Measurements from ENCODE around the gene BCL2L1.
"Not testable (repeated sequence)": the region's sequence is repeated elsewhere in the genome, so short reads cannot be mapped to it uniquely, and the experiment has no call there.

The BCL2L1 gene

GRCh38 chr20:31722257-31723068 lies at the start of gene BCL2L1:
Gene BCL2L1 (minus strand): TSS chr20:31722868. CDS start chr20:31722218, 650 bp downstream.
- peak; percentile 75 to 82 for DNase-seq

- DNase-seq = no peak
These were observed 47.6 kb upstream of the BCL2L1 start for GRCh38 chr20:31770243-31770642.

DNA sequence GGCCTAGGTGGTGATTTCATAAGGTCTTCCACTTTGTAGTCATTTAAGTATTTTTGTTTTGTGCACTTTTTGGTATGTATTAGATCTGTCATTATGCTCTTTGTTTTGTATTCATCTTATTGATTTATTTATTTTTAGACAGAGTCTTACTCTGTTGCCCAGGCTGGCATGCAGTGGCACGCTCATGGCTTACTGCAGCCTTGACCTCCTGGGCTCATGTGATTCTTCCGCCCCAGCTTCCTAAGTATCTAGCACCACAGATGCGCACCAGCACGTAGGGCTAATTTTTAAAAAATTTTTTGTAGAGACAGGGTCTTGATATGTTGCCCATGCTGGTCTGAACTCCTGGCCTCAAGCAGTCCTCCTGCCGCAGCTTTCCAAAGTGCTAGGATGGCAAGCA lies 47.0 kb upstream of the BCL2L1 start:
- DNase-seq = no peak

- no peak for DNase-seq
These were observed 45.1 kb upstream of the BCL2L1 start for GRCh38 chr20:31767805-31768204.

DNA sequence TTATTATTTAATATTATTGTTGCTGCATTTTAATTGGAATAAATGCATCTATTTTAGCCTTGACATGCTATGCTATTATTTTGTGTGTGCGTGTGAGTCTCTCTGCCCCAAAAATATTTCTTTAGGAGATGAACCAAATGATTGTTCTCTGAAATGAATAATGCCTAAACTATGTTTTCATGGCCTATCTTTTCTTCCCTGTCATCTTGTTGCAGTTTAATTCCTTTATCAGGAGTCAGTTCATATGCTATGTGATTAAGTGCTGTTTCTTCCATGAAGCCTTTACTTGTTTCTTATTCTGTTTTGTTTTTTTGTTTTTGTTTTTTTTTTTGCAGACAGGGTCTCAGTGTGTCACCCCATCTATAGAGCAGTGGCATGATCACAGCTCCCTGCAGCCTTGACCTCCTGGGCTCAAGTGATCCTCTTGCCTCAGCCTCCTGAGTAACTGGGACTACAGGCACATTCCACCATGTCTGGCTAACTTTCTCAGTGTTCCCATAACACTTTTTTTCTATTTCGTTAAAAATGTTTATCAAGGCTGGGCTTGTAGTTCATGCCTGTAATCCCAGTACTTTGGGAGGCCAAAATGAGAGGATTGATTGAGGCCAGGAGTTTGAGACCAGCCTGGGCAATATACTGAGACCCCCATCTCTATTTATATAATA lies 42.1 kb upstream of the BCL2L1 start:
- no peak for DNase-seq

- DNase-seq = no peak
These were observed 38.0 kb upstream of the BCL2L1 start for GRCh38 chr20:31760519-31761240.

GRCh38 chr20:31759836-31760518 lies 37.3 kb upstream of the BCL2L1 start:
- no peak for DNase-seq

DNA sequence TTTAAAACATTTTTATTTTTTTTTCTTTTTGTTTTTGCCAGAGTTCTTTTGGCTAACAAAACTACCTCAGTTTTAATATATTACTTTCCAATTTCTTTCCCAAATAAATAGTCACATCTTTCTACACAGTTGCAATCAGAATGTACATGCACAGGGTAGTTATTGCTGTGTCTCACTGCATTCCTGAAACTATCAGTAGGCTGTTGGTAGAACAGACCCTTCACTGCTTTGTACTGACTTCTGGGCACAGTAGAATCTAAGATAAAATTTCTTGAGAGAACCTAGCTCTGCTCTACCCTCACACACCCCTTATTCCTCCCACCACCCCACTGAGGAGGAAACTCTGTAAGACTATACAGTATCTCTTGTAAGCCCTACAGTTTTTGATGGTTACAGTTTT lies 36.3 kb upstream of the BCL2L1 start:
- no peak for DNase-seq

- DNase-seq = no peak
These were observed 35.9 kb upstream of the BCL2L1 start for GRCh38 chr20:31758521-31758920.

GRCh38 chr20:31757254-31757653 lies 34.6 kb upstream of the BCL2L1 start:
- no peak for DNase-seq

DNA sequence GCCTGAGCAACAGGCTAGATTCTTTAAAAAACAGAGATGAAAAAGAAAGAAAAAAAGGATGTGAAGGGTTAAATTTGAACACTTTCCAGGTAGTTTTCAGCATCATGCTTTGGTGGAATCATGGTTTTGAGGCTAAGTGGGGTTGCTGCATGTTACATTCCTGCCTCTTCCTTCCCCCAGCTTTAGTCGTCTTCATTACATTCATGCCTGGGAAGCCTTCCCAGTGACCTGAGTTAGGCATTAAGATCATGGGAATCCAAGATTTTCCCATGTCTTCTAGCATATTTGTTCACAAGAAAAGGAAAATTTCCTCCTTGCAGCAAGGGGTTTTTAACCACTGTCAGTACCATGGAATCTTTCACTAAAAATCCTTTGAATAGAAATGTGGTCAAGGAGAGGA lies 28.5 kb upstream of the BCL2L1 start:
- no peak for DNase-seq

GRCh38 chr20:31749223-31749622 lies 26.6 kb upstream of the BCL2L1 start:
- DNase-seq = no peak

- no peak for DNase-seq
These were observed 25.0 kb upstream of the BCL2L1 start for GRCh38 chr20:31747640-31748039.

DNA sequence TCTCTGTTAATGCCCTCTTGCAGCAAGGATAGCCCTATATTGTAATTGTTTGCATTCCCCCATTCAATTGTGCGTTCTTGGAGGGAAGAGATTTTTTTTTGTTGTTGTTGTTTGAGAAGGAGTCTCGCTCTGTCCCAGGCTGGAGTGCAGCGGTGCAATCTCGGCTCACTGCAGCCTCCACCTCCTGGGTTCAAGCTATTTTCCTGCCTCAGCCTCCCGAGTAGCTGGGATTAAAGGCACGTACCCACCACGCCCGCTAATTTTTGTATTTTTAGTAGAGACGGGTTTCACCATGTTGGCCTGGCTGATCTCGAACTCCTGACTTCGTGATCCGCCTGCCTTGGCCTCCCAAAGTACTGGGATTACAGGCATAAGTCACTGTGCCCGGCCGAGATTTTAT lies 24.4 kb upstream of the BCL2L1 start:
- not testable (repeated sequence) for DNase-seq

DNA sequence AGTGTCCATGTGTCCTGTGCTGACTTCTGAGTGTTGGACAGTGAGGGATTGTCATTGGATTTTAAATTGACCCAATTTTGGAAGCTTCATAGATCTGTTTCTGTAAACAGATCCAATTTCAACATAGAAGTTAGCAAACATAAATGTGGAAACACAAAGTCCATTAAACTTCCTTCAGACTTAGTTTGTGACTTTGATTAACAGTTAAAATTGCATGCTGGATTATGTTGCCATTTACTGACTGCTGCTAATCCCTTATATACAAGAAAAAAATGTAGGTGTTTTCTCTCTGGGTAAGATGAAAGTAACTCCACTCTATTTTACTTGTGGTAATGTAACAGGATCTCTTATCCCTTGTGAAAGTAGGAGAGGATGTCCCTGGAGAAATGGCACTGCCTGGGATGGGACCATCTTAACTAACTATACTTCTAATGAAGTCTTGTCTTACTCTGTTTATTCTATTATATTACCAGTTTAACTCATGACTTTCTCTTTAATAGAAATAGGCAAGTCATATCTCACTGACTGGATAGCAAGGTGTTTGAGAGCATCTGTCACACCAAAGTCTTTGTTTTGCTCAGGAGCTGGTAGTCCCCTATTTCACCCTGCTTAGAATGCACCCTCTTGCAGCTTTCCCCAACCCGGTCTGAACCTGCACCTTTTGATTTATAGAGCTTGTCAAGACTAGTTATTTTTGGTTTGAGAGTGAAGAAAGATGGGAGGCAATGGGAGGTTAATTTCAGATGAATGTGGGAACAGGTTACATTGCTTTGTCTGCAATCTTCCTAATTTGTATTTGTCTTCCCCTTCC lies 23.6 kb upstream of the BCL2L1 start:
- DNase-seq = no peak

DNA sequence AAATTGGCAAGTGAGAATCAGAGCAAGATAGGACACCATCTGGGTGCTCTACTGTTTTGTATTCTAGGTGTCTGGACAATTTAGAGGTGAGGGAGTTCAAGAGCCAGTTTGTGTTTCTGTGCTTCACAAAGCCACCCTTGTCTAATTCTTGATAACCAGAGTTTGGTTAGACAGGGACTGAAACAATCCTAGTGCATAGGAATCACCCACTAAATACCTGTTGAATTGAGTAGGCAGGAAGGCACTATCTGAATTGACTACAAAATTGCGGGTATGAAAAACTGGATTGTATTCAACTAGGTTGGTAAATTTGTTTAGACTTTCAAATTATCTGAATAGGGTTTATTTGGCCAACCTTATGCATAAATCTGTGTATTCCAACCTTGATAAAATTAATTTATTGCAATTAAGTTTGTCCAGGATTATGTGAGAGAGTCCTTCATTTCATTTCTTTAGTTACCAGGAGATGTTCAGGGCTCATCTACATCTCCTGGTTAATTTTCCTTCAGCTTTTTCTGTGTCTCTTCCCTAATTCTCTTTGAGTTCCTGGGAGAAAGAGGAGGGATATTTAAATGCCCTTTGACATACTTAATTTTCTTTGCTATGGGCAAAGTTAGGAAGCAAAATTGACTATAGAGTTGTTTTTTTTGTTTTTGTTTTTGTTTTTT lies 18.1 kb upstream of the BCL2L1 start:
- DNase-seq = no peak

DNA sequence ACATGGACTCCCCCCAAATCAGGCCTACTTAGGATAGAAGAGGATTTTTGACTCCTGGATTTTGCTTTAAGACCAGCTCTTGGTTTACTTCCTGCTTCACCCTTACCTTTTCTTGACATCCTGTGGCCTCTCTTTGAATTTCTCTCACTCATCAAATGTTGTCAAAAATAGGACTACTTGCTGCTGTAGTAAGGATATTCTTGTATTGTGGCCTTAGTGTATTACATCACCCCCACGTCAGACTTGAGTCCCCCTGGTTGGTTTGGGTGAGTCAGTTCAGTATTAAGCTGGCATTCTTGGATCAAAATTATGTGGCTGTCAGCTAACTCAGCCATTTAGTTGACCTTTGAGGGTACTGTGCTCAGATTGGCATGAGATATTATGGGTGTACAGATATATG lies 17.5 kb upstream of the BCL2L1 start:
- no peak for DNase-seq

DNA sequence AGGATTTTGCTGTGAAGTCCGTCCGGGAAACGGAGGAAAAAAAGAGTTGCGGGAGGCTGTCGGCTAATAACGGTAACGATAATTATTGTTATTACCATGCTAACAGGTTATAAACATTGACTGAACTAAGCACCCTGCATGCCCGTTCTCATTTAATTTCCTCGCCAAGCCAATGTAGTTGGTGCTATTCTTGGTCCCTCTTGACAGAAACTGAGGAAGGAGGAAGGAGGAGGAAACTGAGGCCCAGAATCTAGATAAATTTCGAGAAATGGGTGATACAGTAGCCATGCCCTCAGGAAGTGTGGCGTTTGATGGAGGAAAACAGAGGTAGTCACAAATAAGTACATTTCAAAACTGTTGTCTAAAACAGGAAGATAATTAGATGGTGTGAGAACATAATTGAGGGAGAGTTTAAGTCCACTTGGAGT lies 16.9 kb upstream of the BCL2L1 start:
- no peak for DNase-seq

- DNase-seq = peak; percentile 87 to 89
These were observed 16.3 kb upstream of the BCL2L1 start, which contains the start of gene TPX2 for GRCh38 chr20:31738729-31739549. Gene TPX2 (plus strand): TSS chr20:31739290. CDS start chr20:31757477, 18,187 bp downstream.

DNA sequence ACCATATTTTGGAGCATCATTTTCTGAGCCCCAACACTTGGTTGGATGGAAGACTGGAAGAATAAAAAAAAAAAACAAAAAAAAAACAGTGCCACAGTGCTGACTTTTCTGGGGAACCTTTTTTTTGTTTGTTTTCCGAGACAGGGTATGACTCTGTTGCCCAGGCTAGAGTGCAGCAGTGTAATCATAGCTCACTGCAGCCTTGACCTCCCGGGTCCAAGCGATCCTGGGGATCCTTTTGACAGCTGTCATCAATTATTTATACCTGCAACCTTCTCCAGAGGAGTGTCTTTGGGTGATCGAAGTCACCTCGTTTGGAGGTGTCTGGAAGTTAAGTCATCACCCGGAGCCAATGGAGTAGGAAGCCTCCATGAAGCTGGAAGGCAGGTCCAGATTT lies 8.7 kb upstream of the BCL2L1 start:
- no peak for DNase-seq
